CD4-positive, alpha-beta T cell (primary cell): ENCODE data around the gene GALNT2. TPM values are rescaled to one million over a fixed set of nuclear protein-coding genes. Genes with fewer than 3 reads are reported as not detected.

ENCODE experiments used
- ATAC-seq: fragments of 200-7000 bp; cut with Tn5 transposase; one replicate; pipeline ENCODE4 v1.10.0; 2022; ENCODE audit warnings: mild to moderate bottlenecking; ENCODE audit not compliant: poor library complexity
- CTCF ChIA-PET: fragments of 350-600 bp; sonication (Branson Sonifier 250); formaldehyde crosslinking; loops from one replicate; lab custom pipeline; 2021; ENCODE audit warnings: antibody characterized with exemption, inconsistent platforms; lab: Charles Lee
- POLR2A ChIA-PET: fragments of 350-600 bp; sonication (Branson Sonifier 250); formaldehyde crosslinking; loops from one replicate; lab custom pipeline; 2021; ENCODE audit warnings: antibody characterized with exemption, inconsistent platforms; lab: Charles Lee
- DNase-seq, 14 experiments: peaks; one replicate each; pipeline ENCODE4 v3.0.0-alpha.2; 2013 to 2020; ENCODE audit warnings: mixed read lengths in 2 of 14
- H3K27ac ChIP-seq, 2 donors: one replicate each; pipeline versions ENCODE4 v1.5.1 to v1.7.0; 2013; ENCODE audit warnings: low read length in 2 of 2, low read depth in 1 of 2, mild to moderate bottlenecking in 1 of 2
- H3K27me3 ChIP-seq, 2 experiments: 1 replicate in 1 of 2; 2 replicates in 1 of 2; pipeline versions ENCODE4 v1.6.1 to v1.7.0; 2013; ENCODE audit warnings: low read length in 2 of 2, control low read depth in 1 of 2, mild to moderate bottlenecking in 1 of 2, moderate library complexity in 1 of 2; ENCODE audit not compliant: insufficient read depth in 2 of 2, control insufficient read depth in 1 of 2
- H3K36me3 ChIP-seq: one replicate; pipeline ENCODE4 v1.6.1; 2013; ENCODE audit warnings: low read length, control low read depth; ENCODE audit not compliant: insufficient read depth
- H3K4me1 ChIP-seq: one replicate; pipeline ENCODE4 v1.6.1; 2013; ENCODE audit warnings: low read length, control low read depth; ENCODE audit not compliant: insufficient read depth
- H3K4me3 ChIP-seq: one replicate; pipeline ENCODE4 v1.5.1; 2013; ENCODE audit warnings: mild to moderate bottlenecking, low read length, moderate library complexity
- H3K9me3 ChIP-seq, 2 experiments: 1 replicate in 1 of 2; 2 replicates in 1 of 2; pipeline versions ENCODE4 v1.6.1 to v1.7.0; 2013; ENCODE audit warnings: low read length in 2 of 2, mild to moderate bottlenecking in 2 of 2, control low read depth in 1 of 2, moderate library complexity in 1 of 2; ENCODE audit not compliant: control insufficient read depth in 1 of 2, insufficient read depth in 1 of 2
- H3K27ac Mint-ChIP-seq: one replicate; pipeline ENCODE4 v1.8.0; 2020; ENCODE audit warnings: mixed read lengths
- H3K27me3 Mint-ChIP-seq: one replicate; pipeline ENCODE4 v1.8.0; 2021; ENCODE audit warnings: mixed read lengths
- H3K36me3 Mint-ChIP-seq: one replicate; pipeline ENCODE4 v1.8.0; 2021; ENCODE audit warnings: low read depth, mixed read lengths
- H3K4me1 Mint-ChIP-seq: one replicate; pipeline ENCODE4 v1.8.0; 2021; ENCODE audit warnings: low read depth, mixed read lengths
- H3K4me3 Mint-ChIP-seq: one replicate; pipeline ENCODE4 v1.8.0; 2020; ENCODE audit warnings: mild to moderate bottlenecking, mixed read lengths
- H3K9me3 Mint-ChIP-seq: one replicate; pipeline ENCODE4 v1.8.0; 2020; ENCODE audit warnings: mixed read lengths
- CTCF ChIP-seq: fragments of 200-600 bp; IDR thresholded peaks from one replicate; pipeline ENCODE4 v1.8.0; 2022; ENCODE audit warnings: antibody characterized with exemption, mild to moderate bottlenecking
- intact Hi-C, 2 experiments: fragments of 100-400 bp; cut with DNase I in 1 of 2; cut with micrococcal nuclease in 1 of 2; formaldehyde crosslinking; loops; one replicate each; pipeline versions ENCODE4 v1.15.1 to v1.9.0; 2023 to 2025; cut with DNase I, micrococcal nuclease
- total RNA-seq, 174 experiments: library from RNA in 2 of 174; stranded (reverse) in 2 of 174; gene quantifications; one replicate each; pipeline ENCODE4 v1.2.3 and lab custom pipeline; 2021 to 2026

Gene GALNT2
- total RNA-seq, 2 experiments from 2014 or later = 11.0 to 11.4 TPM

DNA sequence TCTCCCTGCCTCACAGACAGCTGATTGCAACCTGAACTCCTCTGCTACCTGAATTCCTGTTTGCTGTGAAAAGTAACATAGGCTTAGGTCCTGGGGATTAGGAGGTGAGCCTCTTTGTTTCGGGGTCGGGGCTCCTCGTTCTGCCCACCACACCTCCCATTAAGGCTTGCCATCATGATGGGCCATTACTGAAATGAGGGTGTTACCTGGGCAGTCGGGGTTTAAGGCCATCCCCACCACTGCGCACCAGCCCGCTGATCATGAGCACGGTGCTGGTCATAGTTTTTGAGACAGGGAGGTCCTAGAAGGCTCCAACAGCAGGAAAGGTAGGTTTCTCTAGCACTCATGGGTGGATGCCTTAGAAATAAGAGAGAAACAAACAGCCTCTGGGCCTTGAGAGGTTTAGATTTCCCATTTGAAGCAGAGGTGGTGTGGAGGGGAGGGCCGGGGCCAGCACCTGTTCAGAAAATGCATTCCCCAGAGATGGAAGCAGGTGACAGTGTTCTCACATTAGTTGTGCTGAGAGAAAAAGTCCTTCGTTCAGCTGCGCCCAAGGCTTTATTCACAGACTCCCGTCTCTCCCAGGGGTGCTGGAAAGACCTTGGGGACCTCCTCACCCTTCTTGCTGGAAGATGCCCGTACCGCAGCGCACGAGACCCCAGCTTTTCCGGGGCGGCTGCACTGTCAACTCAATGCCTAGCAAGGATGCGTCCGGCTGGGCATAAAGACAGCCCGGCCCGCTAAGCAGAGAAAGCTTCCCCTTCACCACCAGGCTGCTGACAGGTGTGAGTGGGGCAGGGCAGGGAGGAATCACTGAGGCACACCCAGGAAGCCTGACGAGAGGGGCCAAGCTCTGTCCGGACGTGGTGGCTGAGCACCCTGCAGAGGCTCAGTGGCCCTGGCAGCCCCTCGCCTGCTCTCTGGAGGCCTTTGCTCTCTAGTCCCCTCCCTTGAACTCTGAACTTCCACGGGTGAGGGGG lies 233.6 kb downstream of the GALNT2 start:
- H3K36me3 Mint-ChIP-seq = no peaks in the 10 kb centered on the region
- CTCF ChIA-PET = no interaction called here

GRCh38 chr1:230301322-230301721 lies 234.3 kb downstream of the GALNT2 start:
- POLR2A ChIA-PET = no interaction called here

More for the DNA sequence above, 233.6 kb downstream of the GALNT2 start:
- no peaks in the 10 kb centered on the region for H3K36me3 ChIP-seq
- POLR2A ChIA-PET = no interaction called here
- no peaks in the 10 kb centered on the region for H3K9me3 ChIP-seq
- H3K27ac ChIP-seq = no peak overlapping the region
- H3K4me1 ChIP-seq = no peaks in the 10 kb centered on the region
- no peaks in the 10 kb centered on the region for H3K27me3 ChIP-seq
- H3K9me3 Mint-ChIP-seq = no peaks in the 10 kb centered on the region
- no peaks in the 10 kb centered on the region for H3K4me1 Mint-ChIP-seq
- intact Hi-C loops = loop anchor here in 1 of 2 experiments (10.0 kb wide), 1 partner anchor 1636 kb away; no protein-coding TSS in a partner anchor
- peak in 1 of 14 experiments; percentile 21 for DNase-seq
- TF ChIP-seq CTCF = no peak
- no peak for ATAC-seq
- no peaks in the 10 kb centered on the region for H3K27me3 Mint-ChIP-seq
- no peak overlapping the region for H3K4me3 ChIP-seq
- no peak overlapping the region for H3K4me3 Mint-ChIP-seq
- no peak overlapping the region for H3K27ac Mint-ChIP-seq

GRCh38 chr1:230301822-230302221 lies 234.8 kb downstream of the GALNT2 start:
- Mint-ChIP-seq H3K36me3 (no peaks in the 10 kb centered on the region), H3K4me1 (no peaks in the 10 kb centered on the region), H3K9me3 (no peaks in the 10 kb centered on the region), H3K4me3 (no peak overlapping the region), H3K27ac (no peak overlapping the region), H3K27me3 (no peaks in the 10 kb centered on the region)
- Histone ChIP-seq H3K4me1 (no peaks in the 10 kb centered on the region), H3K9me3 (no peaks in the 10 kb centered on the region), H3K36me3 (no peaks in the 10 kb centered on the region), H3K27ac (no peak overlapping the region), H3K27me3 (no peaks in the 10 kb centered on the region), H3K4me3 (no peak overlapping the region)
- TF ChIP-seq CTCF = no peak
- intact Hi-C loops = loop anchor here in 1 of 2 experiments (10.0 kb wide), 1 partner anchor 1637 kb away; no protein-coding TSS in a partner anchor
- no peak for ATAC-seq
- CTCF ChIA-PET = no interaction called here
- DNase-seq = no peak
- POLR2A ChIA-PET = no interaction called here

More at GRCh38 chr1:230301322-230301721, 234.3 kb downstream of the GALNT2 start:
- H3K36me3 Mint-ChIP-seq = no peaks in the 10 kb centered on the region
- no peak for TF ChIP-seq CTCF
- intact Hi-C loops = loop anchor here in 1 of 2 experiments (10.0 kb wide), 1 partner anchor 1637 kb away; no protein-coding TSS in a partner anchor
- no peaks in the 10 kb centered on the region for H3K27me3 ChIP-seq
- no peaks in the 10 kb centered on the region for H3K9me3 Mint-ChIP-seq
- DNase-seq (no peak), ATAC-seq (no peak)
- CTCF ChIA-PET = no interaction called here
- no peak overlapping the region for H3K4me3 ChIP-seq
- H3K36me3 ChIP-seq = no peaks in the 10 kb centered on the region
- no peaks in the 10 kb centered on the region for H3K4me1 ChIP-seq
- no peak overlapping the region for H3K4me3 Mint-ChIP-seq
- no peaks in the 10 kb centered on the region for H3K27me3 Mint-ChIP-seq
- no peak overlapping the region for H3K27ac ChIP-seq
- H3K27ac Mint-ChIP-seq = no peak overlapping the region
- no peaks in the 10 kb centered on the region for H3K4me1 Mint-ChIP-seq
- H3K9me3 ChIP-seq = no peaks in the 10 kb centered on the region
